SH-SY5Y (cell line): Measurements from ENCODE around the gene MEN1.

Source experiments
- GATA2 ChIP-seq: IDR thresholded peaks from 2 replicates; pipeline ENCODE4 v1.6.1; 2011; ENCODE audit warnings: mild to moderate bottlenecking, low read depth, low read length
- GATA3 ChIP-seq: IDR thresholded peaks from 2 replicates; pipeline ENCODE4 v1.6.1; 2011; ENCODE audit warnings: low read depth, mild to moderate bottlenecking, low read length, moderate library complexity

MEN1 gene

GRCh38 chr11:64829536-64830251 lies 19.3 kb upstream of the MEN1 start:
- TF ChIP-seq GATA2 (no peak), GATA3 (no peak)

- no peak for TF ChIP-seq GATA2
- TF ChIP-seq GATA3, result no peak
These were observed 17.1 kb upstream of the MEN1 start for GRCh38 chr11:64827451-64827839.

- TF ChIP-seq GATA3 (no peak), GATA2 (no peak)
These were observed 16.5 kb upstream of the MEN1 start for GRCh38 chr11:64826578-64827450.

GRCh38 chr11:64826062-64826461 lies 15.7 kb upstream of the MEN1 start:
- TF ChIP-seq GATA3, result no peak
- no peak for TF ChIP-seq GATA2

GRCh38 chr11:64823568-64824119 lies 13.3 kb upstream of the MEN1 start:
- TF ChIP-seq GATA3 (no peak), GATA2 (no peak)

GRCh38 chr11:64817476-64817875 lies 7.1 kb upstream of the MEN1 start:
- TF ChIP-seq GATA2, result no peak
- TF ChIP-seq GATA3, result no peak

GRCh38 chr11:64814712-64815187 lies 4.4 kb upstream of the MEN1 start:
- no peak for TF ChIP-seq GATA2
- TF ChIP-seq GATA3, result no peak

- TF ChIP-seq GATA2 (no peak), GATA3 (no peak)
These were observed 3.5 kb upstream of the MEN1 start for GRCh38 chr11:64813826-64814225.

GRCh38 chr11:64810891-64811272 lies 531 bp upstream of the MEN1 start:
- TF ChIP-seq GATA3 (no peak), GATA2 (no peak)

- TF ChIP-seq GATA3 (no peak), GATA2 (no peak)
These were observed 540 bp downstream of the MEN1 start for GRCh38 chr11:64809781-64810241.

- TF ChIP-seq GATA3 (no peak), GATA2 (no peak)
These were observed 4.9 kb downstream of the MEN1 start for GRCh38 chr11:64805481-64805880.

GRCh38 chr11:64804346-64805210 lies 5.8 kb downstream of the MEN1 start:
- TF ChIP-seq GATA3, result no peak
- no peak for TF ChIP-seq GATA2

GRCh38 chr11:64803846-64804345 lies 6.5 kb downstream of the MEN1 start:
- TF ChIP-seq GATA2 (no peak), GATA3 (no peak)
